OCI-LY1 (cell line): ENCODE results near the gene SLC16A14.

ENCODE experiments used
- EZH2 ChIP-seq: fragments of 200-600 bp; sonication (generic), shearing (Covaris generic); IDR thresholded peaks from 2 replicates; pipeline ENCODE4 v1.8.0; 2017; ENCODE audit warnings: borderline replicate concordance, mixed run types, mild to moderate bottlenecking, antibody characterized with exemption, low read length, moderate library complexity, mixed read lengths
- TF ChIP-seq, protein P1 (sequence below): fragments of 200-600 bp; sonication (generic), shearing (Covaris generic); IDR thresholded peaks from 2 replicates; pipeline ENCODE4 v1.5.1; 2017; ENCODE audit warnings: mild to moderate bottlenecking, antibody characterized with exemption, low read length, moderate library complexity, mixed read lengths

DNA sequence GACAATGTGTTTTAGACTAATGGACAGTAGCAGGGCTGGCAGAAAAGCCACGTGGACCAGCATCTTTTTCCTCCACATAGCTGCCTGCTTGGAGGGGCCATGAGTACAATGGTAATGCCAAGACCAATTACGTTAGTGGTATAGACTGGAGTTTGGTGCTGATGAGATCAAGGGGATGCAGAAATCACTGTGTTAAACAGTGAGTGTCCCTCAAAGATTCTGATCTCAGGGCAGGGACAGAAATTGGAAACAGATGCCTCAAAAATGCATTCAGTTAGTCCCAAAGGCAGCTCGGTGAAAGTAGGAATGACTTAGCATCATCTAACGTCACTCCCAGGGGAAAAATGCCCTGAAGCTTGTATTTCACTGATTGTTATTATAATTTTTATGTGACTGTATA is 72.4 kb downstream of the SLC16A14 start:
- TF ChIP-seq, protein P1, sequence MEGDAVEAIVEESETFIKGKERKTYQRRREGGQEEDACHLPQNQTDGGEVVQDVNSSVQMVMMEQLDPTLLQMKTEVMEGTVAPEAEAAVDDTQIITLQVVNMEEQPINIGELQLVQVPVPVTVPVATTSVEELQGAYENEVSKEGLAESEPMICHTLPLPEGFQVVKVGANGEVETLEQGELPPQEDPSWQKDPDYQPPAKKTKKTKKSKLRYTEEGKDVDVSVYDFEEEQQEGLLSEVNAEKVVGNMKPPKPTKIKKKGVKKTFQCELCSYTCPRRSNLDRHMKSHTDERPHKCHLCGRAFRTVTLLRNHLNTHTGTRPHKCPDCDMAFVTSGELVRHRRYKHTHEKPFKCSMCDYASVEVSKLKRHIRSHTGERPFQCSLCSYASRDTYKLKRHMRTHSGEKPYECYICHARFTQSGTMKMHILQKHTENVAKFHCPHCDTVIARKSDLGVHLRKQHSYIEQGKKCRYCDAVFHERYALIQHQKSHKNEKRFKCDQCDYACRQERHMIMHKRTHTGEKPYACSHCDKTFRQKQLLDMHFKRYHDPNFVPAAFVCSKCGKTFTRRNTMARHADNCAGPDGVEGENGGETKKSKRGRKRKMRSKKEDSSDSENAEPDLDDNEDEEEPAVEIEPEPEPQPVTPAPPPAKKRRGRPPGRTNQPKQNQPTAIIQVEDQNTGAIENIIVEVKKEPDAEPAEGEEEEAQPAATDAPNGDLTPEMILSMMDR: no peak
- no peak for TF ChIP-seq EZH2
